Activated CD4-positive, alpha-beta T cell treated with anti-CD3 and anti-CD28 coated beads, Interleukin-2, amount 50 U/mL, for 48 hours (primary cell): Measurements from ENCODE around the gene UQCRQ.

ENCODE experiments used
- DNase-seq, 2 experiments: peaks; one replicate each; pipeline ENCODE4 v3.0.0-alpha.2; 2020

The UQCRQ gene

DNA sequence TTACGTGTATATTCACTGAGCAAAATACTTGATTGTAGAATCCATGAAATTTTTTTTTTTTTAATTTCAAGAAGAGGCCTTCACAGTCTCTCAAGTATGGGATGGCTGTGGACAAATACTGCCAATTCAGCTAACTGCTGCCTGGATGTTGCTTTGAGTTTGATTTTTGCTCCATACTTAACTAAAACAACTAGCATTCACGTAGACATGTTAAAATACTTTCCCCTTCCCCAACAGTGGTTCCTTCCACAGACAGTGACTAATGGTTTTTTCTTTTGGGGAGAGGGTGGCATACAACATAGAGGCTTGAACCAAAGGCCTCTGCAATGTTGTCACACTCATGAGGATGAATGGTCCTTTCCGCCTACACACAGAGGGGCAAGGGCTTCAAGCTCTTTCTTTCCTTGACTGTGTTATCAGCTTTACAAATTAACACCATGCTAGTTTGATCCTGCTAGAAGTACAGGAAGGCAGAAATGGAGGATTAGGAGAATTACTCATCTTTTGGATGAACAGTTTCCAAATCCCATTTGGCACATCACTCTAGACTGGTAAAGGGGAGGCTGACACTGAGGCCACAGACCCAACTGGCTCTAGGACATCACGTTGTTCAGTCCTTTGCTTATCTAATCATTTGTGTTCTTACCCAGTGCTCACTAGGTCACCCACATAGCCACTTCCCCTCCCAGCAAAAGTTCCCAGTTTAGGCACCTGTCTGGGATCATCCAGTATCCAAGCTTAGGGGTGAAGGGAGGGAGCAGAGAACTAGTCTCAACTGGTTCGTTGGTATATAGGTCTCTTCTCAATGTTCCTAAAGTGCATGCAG, 5.2 kb downstream of the UQCRQ start:
- DNase-seq = no peak

DNA sequence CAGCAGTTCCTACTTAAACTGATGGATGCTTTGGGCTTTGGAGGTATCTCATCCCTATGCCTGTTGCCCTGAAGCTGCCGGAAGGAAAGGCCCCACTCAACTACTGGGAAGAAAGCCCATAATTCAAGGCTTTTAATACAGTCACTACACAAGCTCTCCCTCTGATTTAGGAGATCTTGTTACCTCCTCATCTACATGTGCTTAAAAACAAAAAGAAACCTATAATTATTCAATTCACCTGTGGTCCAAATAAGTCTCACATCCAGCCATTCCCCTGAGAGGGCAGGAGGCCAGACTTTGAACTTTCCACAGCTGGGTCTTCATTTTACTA, 6.3 kb downstream of the UQCRQ start:
- DNase-seq = no peak

DNA sequence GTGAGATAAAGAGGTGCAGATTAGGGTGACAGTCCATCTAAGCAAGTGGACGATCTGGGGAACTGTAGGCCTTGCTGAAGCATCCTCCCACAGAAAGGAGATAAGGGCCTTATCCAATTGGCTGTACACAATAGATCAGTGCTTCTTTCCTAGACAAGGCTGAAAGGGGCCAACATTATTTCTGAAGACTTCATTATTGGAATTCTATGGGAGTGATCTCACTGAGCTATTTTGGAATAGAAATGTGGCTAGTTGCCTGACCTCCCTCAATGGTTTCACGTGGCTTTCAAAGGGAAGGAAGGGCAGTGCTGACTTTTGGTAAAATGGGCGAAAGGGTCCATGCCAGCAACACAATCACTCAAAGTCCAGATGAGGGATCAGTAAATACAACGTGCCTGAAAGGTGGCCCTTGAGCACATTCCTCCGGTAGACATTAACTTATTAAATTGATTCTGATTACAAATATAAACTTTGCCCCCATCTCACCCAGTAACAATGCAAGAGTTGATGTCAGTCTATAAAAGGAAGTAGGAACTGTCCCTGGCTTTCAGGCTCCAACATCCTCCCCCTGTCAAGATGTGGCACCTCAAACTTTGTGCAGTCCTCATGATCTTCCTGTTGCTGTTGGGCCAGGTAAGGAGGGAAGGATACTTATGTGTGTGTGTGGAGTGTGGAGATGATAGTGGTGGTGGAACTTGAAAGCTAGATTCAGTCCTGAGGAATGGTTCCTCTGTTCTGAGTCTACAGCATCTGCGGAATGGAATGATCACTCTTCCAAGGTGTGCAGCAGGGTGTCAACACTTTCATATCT, 6.9 kb downstream of the UQCRQ start, which contains the start of gene LEAP2:
Gene LEAP2, plus strand, starts transcription at position 550 of the 811 bp plus-strand sequence. Its CDS starts 27 bp downstream, at position 577.
- no peak for DNase-seq

DNA sequence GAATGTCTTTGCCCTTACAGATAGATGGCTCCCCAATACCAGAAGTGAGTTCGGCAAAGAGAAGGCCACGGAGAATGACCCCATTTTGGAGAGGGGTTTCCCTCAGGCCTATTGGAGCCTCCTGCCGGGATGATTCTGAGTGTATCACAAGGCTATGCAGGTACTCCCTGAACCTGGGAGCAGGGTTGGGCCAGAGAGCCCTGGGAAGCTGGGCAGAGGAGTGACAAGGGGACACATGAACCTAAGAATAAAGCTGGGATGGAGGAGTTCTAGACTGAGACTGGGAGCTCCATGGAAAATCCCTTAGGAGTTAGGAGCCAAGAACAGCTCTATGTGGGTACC, 7.5 kb downstream of the UQCRQ start:
- DNase-seq = no peak

DNA sequence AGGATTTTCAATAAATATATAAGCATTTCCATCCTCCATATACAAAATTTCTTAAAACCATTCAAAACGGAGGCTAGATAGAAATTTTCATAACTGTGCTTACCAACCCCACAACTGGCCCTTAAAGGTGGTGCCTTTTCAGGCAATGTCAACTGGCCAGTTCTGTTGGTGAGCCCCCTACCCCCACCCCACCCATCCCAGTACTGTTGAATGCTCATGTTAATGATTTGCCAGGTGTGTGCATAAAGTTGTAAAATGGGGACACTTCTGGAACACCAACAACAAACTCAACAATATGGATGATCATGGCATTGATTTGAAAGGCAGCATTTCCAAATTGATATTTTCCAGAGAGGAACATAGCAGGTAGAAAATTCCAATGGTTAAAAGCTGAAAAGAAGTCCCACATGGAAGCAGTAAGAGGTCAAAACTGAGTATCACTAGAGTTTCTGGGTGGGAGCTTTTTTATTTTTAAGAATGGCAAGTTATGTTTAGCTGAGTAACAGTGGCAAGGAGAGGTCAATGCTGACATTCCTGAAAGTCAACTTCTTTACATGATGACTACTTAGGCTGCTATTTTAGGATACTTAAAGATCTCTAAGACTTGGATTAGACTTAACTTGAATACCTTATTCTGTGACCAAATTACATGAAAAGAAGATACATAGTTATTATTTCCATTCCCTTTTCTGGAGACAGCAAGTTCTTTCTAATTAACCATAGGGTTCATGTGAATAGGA, 9.7 kb downstream of the UQCRQ start:
- DNase-seq = no peak

DNA sequence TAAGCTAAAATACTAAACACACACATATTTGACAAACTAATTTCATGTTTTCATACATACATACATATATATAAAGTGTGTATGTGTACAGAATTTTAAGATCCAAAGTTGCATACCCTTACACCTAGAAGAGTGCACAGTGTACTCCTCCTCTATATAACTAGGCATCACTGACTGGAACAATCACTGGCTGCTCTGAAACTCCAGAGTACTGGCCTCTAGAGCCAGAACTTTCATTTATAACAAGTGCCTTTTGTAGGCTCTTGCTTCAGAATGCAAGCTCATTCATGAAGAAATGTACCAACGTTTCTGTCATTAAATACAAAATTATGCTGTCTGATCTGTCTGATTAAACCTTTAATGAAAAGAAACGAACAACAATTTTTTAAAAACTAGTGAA, 11.0 kb downstream of the UQCRQ start:
- DNase-seq = no peak

DNA sequence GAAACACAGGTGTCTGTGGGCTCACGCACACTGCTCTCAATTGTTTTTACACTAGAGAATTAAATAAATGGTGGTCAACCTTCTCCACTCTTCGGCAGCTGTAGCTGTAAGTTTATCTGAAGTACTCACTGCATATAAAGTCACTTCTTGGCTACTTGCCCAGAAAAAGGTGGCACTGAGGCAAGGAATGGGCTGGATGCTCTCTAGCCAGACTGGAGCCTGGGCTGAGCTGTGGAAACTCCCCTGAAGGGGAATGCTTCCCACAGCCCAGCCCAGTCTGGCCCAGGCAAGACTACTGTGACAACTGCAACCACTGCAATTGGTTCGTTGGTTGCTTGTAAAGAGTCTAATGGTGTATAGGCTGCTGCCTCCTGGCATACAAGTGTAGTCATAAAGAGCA, 11.5 kb downstream of the UQCRQ start:
- no peak for DNase-seq

DNA sequence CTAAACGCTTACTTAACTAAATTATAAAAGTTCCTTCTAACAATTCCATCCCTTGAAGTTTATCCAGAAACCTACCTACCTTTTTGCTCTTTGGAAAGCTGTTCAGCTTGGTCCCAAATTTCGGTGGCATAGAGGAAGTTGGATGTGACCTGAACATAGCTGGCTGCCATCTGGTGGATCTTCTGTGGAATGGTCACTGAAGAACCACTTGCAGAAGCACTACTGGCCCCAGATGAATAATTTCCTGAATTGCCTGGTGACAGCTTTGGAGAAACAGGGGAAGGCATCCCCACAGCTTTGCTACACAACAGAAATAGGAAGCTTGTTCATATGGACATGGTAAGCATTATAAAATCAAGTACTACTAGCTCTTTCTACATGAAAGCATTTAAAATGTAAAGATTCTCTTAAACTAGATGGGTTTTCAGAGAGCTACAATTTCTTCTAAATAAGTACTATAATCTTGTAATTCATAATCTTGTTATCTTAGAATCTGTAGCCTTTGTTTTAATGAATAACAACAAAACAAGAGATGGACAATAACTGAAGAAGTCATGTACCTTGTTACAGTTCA, 16.9 kb downstream of the UQCRQ start:
- peak in 1 of 2 experiments; percentile 28 for DNase-seq

DNA sequence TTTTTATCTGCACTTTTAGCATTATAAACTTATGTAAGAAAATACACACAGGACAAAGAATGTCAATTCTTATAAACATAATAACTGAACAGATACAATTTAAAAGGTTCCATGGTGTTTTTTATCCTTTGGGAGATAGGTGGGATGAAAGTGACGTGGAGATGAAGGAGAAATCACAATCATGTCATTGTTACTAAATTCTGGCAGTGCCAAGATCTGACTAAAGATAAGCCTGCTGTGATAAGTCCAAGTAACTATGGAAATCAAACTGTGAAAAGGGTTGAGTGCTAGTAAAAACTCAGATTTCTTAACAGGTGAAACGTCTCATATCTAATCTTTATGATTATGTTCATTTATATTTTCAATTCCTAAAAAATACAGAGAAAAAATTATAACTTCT, 18.1 kb downstream of the UQCRQ start:
- no peak for DNase-seq

DNA sequence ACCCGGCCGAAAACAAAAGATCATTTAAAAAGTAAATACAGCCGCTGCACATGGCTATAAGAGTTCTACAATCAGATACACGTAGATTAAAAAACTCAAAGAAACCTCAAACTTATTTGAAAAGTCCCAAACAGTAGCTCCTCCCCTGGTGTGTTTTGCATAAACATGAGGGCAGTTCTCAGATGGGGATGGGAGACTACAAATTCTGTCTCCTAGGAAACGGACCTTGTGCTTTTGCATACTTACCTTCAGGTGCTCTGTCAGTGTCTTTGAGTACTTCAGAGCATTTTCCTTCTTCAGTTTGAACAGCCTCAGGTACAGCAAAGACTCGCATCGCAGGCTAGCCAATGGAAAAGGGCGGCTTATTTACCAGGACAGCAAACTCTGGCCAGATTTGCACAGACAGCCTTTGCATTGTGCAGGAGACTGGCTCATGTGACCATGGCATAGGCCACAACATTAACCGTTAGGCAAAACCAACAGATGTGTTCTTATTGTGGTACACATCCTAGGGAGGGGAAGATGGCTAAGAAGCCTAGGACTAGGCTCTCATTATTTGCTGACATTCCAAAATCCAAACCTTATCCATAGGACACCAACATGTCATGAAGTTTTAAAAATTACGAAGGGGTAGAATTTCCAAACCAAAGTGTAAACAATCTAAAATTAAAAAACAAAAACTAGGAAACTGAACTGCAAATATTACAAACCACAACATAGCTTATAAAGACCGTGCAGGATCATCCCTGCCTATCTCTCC, 19.8 kb downstream of the UQCRQ start:
- no peak for DNase-seq

DNA sequence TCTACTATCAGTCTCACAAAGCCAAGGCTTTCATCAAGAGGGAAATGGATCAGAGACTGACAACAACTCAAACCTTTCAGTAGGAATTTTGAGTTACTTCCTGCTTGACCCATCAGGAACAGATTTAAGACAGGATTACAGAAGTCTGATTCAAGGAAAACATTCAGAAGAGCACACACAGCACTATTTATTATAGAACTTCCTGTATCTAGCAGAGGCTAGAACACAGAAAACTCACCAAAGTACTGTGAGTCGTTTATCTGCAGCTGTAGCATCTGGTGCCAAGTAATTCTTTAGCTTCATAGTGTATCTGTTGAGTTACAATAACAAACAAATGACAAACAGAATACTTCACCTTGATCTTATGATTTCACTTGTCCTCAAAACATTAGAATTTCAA, 20.8 kb downstream of the UQCRQ start:
- DNase-seq = no peak

DNA sequence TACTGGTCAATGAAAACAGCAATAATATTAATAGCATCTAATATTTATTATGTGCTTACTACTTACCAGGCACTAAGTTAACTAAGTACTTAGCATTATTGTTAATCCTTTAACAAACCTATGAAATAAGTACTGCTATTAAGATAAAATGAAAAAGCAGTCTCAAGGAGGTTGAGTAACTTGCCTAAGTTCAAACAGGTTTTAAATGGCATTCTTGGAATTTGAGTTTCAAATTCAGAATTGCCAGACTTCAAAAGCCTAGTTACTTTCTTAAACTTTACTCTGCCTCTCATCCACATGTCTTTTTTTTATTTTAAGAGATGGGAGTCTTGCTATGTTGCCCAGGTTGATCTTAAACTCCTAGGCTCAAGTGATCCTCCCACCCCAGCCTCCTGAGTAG, 23.1 kb downstream of the UQCRQ start:
- DNase-seq = no peak

DNA sequence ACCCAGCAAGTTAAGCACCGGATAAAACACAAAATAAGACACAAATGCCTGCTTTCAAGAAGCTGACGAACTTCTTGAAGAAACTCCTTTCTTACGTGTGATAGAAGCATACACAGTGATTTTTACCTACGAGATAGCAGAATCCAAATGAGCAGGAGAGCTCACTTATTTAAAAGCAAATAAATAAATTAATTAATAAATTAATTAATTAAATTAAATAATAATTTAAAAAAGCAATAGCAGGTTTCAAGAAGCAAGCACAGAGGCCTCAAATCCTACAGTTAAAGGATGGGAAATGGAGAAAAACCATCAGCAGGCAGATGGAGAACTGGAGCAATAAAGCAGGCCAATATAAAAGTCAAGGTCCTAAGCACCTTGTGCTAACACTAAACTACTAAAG, 24.4 kb downstream of the UQCRQ start:
- DNase-seq = no peak

DNA sequence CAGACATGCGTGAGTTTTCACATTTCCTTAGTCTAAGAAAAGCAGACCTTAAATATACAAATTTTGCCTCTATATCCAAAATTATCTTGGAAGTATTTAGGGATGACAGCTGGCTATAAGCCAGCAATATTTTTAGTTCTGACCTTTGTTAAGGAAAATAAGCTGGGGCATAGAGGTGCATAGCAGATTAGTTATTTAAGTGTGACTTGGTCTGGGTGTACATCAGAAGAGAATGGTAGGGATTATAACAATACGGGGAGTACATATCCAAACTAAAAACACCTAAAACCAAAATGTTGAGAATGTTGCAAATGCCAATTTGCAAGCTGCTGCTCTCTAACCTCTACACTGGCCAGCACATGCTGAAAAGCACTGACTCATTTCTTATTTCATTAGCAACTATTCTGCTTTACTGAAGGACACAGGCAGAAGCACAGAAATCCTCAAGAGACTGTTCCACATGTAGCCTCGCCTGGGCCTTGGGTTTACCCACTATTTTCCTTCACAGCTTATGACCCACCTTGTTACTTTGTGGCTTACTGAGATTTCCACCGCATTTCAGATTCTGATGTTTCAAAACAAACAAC, 29.4 kb downstream of the UQCRQ start:
- DNase-seq = no peak

DNA sequence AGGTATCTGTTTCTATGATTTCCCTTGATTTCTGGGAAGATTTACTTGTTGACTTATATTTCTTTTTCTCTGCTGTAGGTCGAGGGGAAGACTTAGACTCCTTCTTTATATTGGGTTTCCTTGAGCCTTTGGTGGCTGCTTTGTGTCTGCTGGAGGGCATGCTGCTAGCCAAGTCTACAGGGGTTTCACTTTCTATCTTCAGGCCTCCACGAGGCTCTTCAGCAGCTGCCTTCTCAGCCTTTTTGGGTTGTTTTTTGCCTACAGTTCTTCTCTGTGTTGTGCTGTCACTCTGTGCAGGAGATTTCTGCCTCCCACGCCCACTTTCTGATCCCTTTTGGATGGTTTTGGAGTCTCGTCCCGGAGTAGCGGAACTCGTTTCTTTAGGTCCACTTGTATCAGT, 30.2 kb downstream of the UQCRQ start:
- DNase-seq = no peak

DNA sequence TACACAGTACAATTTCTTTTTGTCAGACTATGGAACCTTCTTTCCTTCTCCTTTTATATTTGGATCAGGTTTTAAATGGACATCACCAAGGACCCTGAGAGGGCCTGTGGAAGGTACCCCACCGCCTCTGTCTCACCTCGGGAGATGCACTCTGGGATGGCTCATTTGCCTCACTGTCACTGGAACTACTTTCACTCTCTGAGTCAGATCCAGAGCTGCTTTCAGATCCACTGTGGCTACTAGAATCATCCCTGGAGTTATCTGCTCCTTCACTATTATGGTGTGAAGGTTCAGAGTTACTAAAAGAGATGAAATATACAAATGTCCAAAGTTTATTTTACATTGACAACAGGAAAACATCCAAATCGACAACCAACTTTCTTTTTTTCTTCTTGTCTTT, 31.7 kb downstream of the UQCRQ start:
- DNase-seq = no peak

DNA sequence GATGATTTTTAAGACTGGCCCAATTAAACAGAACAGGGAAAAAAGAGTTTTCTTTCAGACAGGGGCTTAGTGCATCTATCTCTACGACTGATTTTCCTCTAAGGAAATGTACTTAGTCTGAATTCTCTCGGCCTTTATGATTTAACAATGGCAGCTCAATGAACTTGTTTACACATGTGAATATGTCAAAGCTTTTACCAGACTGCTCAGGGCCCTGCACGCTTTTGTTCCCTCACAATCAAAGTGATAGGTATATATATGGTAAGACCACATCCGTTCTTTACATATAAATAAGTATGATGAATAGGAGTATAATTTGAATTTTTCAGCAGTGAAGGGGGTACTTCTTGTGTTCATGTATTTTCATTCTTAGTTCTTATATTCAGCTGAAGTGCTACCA, 34.6 kb downstream of the UQCRQ start:
- no peak for DNase-seq

DNA sequence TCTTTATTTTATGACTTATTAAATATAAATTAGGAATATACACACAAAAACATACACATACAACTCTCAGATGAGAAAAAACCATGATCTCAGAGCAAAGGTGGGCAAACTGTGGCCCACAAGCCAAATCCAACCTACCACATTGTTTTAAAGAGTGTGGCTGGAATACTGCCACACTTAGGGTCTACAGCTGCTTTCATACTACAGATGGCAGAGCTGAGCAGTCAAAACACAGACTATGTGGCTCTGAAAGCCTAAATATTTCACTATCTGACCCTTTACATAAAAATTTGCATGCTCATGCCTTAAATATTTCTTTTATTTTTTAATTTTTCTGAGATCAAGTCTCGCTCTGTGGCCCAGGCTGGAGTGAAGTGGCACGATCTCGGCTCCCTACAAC, 35.3 kb downstream of the UQCRQ start:
- no peak for DNase-seq

DNA sequence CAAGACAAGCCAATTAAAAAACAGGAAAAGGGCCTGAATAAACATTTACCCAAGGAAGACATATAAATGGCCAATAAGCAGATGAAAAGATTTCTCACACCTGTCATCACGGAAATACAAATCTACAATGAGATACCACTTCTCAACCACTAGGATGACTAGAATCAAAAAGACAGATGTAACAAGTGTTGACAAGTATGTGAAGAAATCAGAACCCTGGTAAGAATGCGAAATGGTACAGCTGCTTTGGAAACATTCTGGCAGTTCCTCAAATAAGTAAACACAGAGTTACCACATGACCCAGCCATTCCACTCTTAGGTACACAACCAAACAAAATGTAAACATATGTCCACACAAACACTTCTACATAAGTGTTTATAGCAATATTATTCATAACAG, 39.5 kb downstream of the UQCRQ start:
- no peak for DNase-seq

DNA sequence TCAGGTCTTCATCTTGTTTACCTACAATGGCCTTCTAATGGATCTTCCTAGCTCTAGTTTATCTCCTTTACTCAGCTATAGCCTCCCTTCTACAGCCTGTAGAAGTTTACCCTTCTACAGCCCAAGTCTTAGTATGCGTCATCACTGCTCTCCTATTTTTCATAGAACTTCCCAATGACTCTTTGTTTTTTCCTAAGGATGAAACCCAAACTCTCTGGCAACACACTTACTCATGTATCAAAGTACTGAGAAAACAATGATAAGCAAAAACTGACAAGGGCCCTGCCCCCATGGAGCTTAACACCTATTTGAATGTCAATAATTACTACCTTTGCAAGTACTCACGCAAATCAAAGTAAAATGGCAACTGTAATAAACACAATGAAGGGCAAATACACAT, 40.7 kb downstream of the UQCRQ start:
- DNase-seq = no peak

DNA sequence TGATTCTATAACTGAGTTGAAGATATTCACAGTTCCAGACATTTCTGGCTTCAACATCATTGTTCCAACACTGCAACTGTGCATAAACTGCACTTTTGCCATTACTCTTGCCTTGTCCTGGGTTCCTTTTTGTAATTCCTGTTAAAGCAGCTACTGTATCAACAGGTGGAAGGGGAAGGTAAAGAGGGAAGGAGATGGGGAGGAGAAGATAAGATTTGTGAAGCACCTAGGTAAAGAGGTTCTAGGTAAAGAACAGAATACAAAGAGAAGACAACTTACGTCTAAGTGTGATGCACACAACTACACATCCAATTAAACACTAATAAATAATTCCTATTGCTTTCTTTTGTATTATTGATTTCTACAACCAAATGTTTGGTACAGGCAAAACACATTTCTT, 43.3 kb downstream of the UQCRQ start:
- no peak for DNase-seq

DNA sequence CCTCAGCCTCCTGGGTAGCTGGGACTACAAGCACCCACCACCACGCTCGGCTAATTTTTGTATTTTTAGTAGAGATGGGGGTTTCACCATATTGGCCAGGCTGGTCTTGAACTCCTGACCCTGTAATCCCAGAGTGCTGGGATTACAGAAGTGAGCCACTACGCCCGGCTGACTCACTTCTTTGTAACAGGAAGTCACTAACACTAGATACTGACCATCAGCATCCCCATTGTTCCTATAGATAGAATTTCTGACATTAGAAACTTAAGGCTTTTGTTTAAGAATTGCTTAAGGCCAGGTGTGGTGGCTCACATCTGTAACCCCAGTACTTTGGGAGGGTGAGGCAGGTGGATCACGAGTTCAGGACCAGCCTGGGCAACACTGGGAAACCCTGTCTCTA, 49.2 kb downstream of the UQCRQ start:
- no peak for DNase-seq
